ENCODE measurements around the gene TENT5A.
A peak's percentile ranks its signal among the peaks of the same experiment; 100 is the strongest.

TENT5A gene

GRCh38 chr6:81770381-81770780 lies 17.9 kb upstream of the TENT5A start:
- no peak for DNase-seq

DNA sequence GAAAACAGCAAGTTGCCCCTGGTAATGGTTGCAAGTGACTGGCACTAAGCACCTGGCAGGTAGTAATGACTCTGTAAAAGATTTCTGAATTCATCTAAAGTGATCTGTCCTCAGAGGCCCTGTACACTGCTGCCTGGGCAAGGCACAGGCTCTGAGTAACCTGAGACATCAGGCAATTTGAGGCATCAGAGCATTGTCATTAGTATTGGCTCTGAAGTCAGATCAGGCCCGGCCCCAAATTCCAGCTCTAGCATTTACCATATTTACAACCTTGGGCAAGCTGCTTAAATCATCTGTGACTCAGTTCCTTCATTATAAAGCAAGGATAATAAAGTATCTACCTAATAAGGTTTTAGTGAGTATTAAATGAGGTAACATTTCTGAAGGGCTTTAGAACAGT lies 17.3 kb upstream of the TENT5A start:
- no peak for DNase-seq

GRCh38 chr6:81768150-81768942 lies 15.9 kb upstream of the TENT5A start:
- DNase-seq = no peak

- DNase-seq = no peak
These were observed 14.8 kb upstream of the TENT5A start for GRCh38 chr6:81767163-81767891.

DNA sequence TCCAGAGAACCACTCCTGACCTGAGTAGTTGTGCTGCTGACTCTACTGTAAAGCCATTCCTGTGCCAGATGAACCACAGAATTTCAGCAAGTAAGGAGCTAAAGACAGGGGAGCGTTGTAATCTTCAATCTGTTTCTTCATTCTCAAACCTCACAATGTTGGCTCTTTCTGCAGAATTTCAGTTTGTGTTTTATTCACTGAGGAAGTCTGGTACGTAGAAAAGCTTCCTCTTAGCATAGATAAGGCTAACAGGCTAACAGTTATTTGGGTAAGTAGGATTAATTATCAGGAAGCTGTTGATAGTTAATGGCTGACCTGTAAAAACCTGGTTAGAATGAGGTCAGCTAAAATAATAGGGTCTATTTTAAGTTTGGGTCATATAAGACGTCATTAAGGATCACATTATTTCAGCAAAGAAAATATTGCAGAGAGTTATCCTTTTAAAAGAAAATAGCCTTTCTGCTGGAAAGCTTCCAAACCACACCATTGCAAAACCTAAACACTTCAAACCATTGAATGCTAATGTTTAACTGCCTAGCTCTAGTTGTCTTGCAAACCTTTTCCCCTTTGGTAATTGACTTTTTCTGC lies 14.1 kb upstream of the TENT5A start:
- DNase-seq = no peak

GRCh38 chr6:81764531-81764930 lies 12.1 kb upstream of the TENT5A start:
- DNase-seq = no peak

DNA sequence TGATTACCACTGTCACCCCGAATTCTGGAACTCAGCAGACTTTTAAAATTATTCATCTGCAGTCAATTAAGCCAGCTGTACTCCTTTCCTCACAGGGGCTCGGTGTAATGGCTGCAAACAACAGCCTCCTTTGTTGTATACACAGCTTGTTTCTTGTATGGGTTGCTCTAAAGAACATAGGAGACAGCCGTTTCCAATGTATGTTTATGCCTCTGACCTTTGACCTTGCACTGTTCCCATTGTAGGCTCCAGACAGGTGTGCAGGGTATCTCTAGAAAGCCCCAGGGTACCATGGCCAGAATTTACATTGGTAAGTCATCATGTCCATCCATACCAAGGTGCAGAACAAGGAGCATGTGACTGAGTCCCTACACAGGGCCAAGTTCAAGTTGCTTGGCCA lies 11.5 kb upstream of the TENT5A start:
- DNase-seq = no peak

DNA sequence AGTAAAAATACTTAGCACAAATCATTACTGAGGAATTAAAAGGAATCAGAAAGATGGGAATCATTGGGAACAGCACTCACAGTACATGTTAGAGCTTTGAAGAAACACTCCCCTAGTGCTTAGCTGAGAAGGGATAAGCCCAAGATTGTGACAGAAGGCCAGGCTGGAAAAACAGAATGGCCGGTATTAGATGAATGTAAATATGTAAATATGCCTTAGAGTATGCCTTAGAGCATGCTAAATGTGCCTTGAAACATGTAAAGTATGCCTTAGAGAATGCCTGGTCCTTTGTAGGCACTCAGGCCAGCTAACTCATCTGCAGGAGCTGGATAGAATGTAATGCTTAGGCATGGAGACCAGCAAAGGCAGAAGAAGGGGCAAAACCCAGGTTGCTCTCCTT lies 10.6 kb upstream of the TENT5A start:
- DNase-seq = no peak

- DNase-seq = no peak
These were observed 10.1 kb upstream of the TENT5A start for GRCh38 chr6:81762606-81763005.

- DNase-seq = no peak
These were observed 9.7 kb upstream of the TENT5A start for GRCh38 chr6:81762132-81762531.

DNA sequence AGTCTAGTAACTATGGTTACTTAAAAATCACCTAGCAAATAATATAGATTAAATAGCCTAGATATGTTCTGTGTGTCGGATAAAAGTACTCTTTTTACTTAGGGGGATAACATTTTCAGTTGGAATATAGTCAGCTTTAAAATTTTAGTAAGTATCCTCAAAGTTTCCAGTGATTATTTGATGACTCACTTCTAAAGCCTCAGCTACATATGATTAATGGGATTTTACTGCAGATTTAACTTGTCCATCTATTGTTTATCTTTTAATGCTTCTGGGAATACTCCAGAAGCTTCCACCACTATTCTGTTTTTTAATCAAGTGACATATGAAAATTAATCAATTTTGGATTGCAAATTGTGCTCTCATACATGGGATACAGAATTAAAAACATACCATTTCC lies 8.7 kb upstream of the TENT5A start:
- DNase-seq = no peak

GRCh38 chr6:81759782-81760181 lies 7.3 kb upstream of the TENT5A start:
- no peak for DNase-seq

DNA sequence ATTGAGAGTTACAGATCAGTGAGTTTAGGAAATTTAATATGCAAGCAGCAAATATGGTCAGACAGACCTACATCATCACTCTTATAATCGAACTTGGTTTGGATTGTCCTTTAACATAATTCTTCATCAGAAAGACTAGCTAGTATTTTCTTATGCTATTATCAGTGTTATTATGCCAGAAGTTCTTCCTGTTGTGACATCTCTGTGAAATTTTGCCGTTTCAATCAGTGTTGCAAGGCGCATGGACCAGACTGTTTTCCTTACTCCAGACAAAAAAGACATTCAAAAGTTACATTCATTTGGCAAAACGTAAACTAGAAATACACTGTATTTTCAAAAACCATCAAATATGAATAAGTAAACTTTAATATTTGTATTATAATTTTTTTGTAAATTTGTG lies 5.7 kb upstream of the TENT5A start:
- DNase-seq = no peak

DNA sequence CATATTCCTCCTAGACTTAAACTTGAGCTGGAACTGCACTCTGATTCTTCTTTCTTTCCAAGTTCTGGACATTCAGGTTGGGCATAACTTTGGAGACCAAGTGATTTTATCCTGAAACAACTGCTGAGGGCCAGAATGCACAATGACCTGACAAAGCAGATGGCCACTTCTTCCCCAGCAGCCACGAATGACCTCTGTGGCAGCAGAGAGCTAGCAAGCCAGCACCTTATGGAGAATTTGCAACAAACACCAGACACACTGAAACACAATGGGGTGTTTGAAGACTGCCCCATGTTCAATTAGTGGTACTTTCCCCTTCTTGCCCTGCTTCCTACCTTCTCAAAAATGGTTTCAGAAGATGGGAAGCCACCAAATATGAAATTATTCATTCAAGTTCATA lies 4.2 kb upstream of the TENT5A start:
- no peak for DNase-seq

GRCh38 chr6:81755551-81755950 lies 3.1 kb upstream of the TENT5A start:
- DNase-seq = no peak

DNA sequence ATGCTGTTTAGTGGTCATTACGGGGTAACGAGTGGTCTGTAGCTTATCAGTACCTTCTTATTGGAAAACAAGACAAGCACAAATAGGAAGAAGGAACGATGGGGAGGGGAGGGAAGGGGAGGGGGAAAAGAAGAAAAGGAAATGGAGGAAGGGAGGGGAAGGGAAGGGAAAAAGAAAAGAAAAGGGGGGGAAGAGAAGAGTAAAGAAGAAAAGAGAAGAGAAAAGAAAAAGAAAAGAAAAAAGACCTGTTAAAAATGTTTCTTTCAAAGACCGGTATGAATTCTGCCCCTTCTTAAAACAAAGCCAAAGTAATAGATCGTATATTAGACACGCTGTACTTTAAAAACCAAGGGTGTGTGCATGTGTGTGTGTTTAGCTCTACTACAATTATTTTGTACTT lies 2.4 kb upstream of the TENT5A start:
- no peak for DNase-seq

GRCh38 chr6:81753711-81754577 lies 1.5 kb upstream of the TENT5A start:
- peak; percentile 18 for DNase-seq

DNA sequence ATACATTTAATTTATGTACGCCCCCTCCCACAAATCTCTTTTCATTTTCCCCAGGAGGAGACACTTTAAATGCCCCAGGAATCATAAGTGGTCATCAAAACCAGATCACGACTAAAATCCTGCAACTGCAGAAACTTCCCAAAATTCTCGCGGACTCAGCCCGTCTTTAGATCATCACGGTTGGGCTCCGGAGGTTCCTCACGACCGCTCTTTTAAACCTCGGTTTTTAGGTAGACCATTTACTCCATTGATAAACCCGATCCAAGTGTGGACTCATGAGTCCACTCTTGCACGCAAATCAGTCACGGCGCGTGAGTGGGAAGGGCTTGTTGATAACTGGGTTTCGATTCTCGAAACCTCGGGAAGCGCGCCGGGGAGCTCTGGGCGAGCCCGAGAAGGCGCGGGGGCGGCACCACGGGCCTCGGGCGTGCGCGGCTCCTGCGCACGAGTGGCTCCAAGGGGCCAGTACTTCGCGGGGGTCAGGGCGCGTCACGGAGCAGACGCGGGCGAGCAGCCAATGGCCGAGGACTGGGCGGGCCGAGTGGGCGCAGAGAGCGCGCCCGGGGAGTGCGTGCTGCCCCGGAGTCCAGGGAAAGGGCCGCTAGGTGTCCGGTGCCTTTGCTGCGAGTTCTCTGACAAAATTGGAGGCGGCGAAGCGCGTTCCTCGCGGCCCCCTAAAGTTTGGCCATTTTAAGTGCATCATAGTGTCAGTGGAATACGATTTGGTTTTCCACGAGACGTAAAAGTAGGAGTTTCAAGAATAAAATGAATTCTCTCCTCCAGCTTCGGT lies 635 bp upstream of the TENT5A start:
- peak; percentile 73 for DNase-seq

- no peak for DNase-seq
These were observed 945 bp downstream of the TENT5A start for GRCh38 chr6:81751388-81752083.

DNA sequence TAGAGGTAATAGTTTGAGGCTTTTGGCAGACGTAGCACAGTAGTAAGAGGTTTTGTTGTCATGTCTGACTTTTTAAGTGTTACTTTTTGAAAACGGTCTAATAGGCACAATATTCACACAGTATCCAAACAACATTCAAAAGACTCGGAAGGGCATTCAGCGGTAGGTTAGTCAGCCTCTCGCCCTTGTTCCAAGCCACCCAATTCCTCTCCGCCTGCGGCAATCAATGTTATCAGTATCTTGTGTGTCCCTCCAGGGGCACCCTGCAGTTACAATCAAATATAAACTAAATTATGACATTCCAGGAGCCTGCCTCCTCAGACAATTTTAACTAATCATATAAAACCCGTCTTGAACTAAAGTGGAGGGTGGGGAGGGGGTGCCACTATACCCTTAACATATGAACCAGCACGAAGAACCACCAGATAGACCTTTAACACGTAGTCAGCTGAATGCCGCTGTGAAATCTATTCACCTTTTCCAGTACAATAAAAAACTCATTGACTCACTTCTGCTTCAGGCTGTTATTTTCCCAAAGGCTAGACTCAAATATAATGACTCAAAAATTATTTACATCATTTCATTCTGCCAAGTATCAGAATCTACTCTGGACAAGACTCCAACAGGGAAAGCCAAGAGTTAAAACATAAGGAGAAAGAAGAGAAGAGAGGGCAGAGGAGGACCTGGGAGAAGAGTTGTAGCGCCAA lies 1.6 kb downstream of the TENT5A start:
- DNase-seq = no peak

- DNase-seq = no peak
These were observed 2.3 kb downstream of the TENT5A start for GRCh38 chr6:81750200-81750599.
